Measurements from ENCODE around the gene TUBB2B. TPM values are rescaled to one million over a fixed set of nuclear protein-coding genes. Genes with fewer than 3 reads are reported as not detected.
"Not testable (repeated sequence)": the region's sequence is repeated elsewhere in the genome, so short reads cannot be mapped to it uniquely, and the experiment has no call there.

The TUBB2B gene
- total RNA-seq, 1 donor from 2014 or later = 144 TPM

DNA sequence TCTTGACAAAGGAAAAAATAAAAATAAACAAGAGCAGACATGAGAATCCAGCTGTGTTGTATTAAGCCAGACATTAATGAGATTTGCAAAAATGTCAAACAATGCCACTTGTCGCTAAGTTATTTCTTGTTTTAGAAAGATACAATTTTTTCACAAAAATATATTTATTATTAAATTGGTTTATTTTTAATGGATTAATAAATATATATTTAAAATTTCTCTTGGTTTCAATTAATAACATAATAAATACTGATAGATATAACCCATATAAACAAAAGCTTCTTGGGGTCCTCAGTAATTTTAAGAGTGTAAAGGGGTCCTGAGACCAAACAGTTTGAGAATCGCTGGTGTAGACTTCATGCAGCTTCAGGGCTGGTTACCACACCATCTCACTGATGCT lies 26.1 kb downstream of the TUBB2B start:
- Histone ChIP-seq H4K20me1 (ENCODE audit: insufficient read depth, low read length) (no peaks in the 10 kb centered on the region), H3K4me2 (ENCODE audit: low read length) (no peak overlapping the region), H3K4me3 (ENCODE audit: insufficient read depth, low read depth, low read length) (no peak overlapping the region), H3K36me3 (ENCODE audit: insufficient read depth, low read length) (no peaks in the 10 kb centered on the region), H3K27me3 (ENCODE audit: insufficient read depth, low read length) (no peaks in the 10 kb centered on the region), H3K9me3 (ENCODE audit: insufficient read depth, low read depth, low read length) (no peaks in the 10 kb centered on the region), H3K9ac (ENCODE audit: low read length) (no peak overlapping the region), H3K4me1 (ENCODE audit: insufficient read depth, low read length) (peaks cover 9% of the 10 kb centered on the region), H3K27ac (ENCODE audit: low read depth, low read length) (no peak overlapping the region), H3K79me2 (ENCODE audit: insufficient read depth, low read length) (no peaks in the 10 kb centered on the region), H2AFZ (ENCODE audit: low read depth, low read length) (no peak overlapping the region)
- Mint-ChIP-seq H3K27me3 (ENCODE audit: low read depth, unreplicated experiment) (no peaks in the 10 kb centered on the region), H3K36me3 (ENCODE audit: low read depth, unreplicated experiment) (peaks cover 2% of the 10 kb centered on the region), H3K4me3 (ENCODE audit: unreplicated experiment) (no peak overlapping the region), H3K27ac (ENCODE audit: unreplicated experiment) (no peak overlapping the region), H3K4me1 (ENCODE audit: low read depth, unreplicated experiment) (peaks cover 21% of the 10 kb centered on the region), H3K9me3 (ENCODE audit: unreplicated experiment) (peaks cover 4% of the 10 kb centered on the region)
- no peak for TF ChIP-seq CTCF (IDR thresholded peaks at IDR 0.05; ENCODE audit: insufficient read depth, low read depth, low read length)
- no peak for TF ChIP-seq EZH2 (IDR thresholded peaks at IDR 0.05; ENCODE audit: insufficient read depth, low read length)
- FAIRE-seq = no peak
- DNase-seq (ENCODE audit: low read depth) = no peak

DNA sequence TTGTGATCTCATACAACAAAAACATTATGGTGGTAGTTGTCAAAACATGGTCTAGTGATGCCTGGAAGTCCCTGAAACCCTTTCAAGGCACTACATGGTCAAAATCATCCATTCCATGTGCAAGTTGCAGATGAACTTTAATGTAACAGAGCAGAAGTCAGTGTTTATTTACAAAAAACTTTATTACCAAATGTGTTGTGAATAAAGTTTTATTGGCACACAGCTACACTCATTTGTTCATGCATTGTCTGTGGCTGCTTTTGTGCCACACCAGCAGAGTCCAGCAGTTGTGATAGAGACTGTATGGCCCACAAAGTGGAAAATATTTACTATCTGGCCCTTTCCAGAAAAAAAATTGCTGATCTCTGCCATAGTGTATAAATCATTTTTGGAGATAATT lies 26.8 kb downstream of the TUBB2B start:
- Histone ChIP-seq H2AFZ (ENCODE audit: low read depth, low read length) (no peak overlapping the region), H4K20me1 (ENCODE audit: insufficient read depth, low read length) (no peaks in the 10 kb centered on the region), H3K36me3 (ENCODE audit: insufficient read depth, low read length) (no peaks in the 10 kb centered on the region), H3K9ac (ENCODE audit: low read length) (no peak overlapping the region), H3K4me2 (ENCODE audit: low read length) (no peak overlapping the region), H3K79me2 (ENCODE audit: insufficient read depth, low read length) (no peaks in the 10 kb centered on the region), H3K27me3 (ENCODE audit: insufficient read depth, low read length) (no peaks in the 10 kb centered on the region), H3K4me3 (ENCODE audit: insufficient read depth, low read depth, low read length) (no peak overlapping the region), H3K9me3 (ENCODE audit: insufficient read depth, low read depth, low read length) (no peaks in the 10 kb centered on the region), H3K4me1 (ENCODE audit: insufficient read depth, low read length) (peaks cover 2% of the 10 kb centered on the region), H3K27ac (ENCODE audit: low read depth, low read length) (no peak overlapping the region)
- TF ChIP-seq CTCF (IDR thresholded peaks at IDR 0.05; ENCODE audit: insufficient read depth, low read depth, low read length) (no peak), EZH2 (IDR thresholded peaks at IDR 0.05; ENCODE audit: insufficient read depth, low read length) (no peak)
- DNase-seq (ENCODE audit: low read depth) (no peak), FAIRE-seq (no peak)
- peaks cover 14% of the 10 kb centered on the region for H3K4me1 Mint-ChIP-seq (ENCODE audit: low read depth, unreplicated experiment)
- peaks cover 2% of the 10 kb centered on the region for H3K36me3 Mint-ChIP-seq (ENCODE audit: low read depth, unreplicated experiment)
- no peak overlapping the region for H3K27ac Mint-ChIP-seq (ENCODE audit: unreplicated experiment)
- H3K4me3 Mint-ChIP-seq (ENCODE audit: unreplicated experiment) = no peak overlapping the region
- peaks cover 4% of the 10 kb centered on the region for H3K9me3 Mint-ChIP-seq (ENCODE audit: unreplicated experiment)
- H3K27me3 Mint-ChIP-seq (ENCODE audit: low read depth, unreplicated experiment) = no peaks in the 10 kb centered on the region

GRCh38 chr6:3199382-3199781 lies 28.1 kb downstream of the TUBB2B start:
- Histone ChIP-seq H3K27me3 (ENCODE audit: insufficient read depth, low read length) (no peaks in the 10 kb centered on the region), H3K27ac (ENCODE audit: low read depth, low read length) (no peak overlapping the region), H3K4me2 (ENCODE audit: low read length) (no peak overlapping the region), H3K4me3 (ENCODE audit: insufficient read depth, low read depth, low read length) (no peak overlapping the region), H4K20me1 (ENCODE audit: insufficient read depth, low read length) (no peaks in the 10 kb centered on the region), H3K36me3 (ENCODE audit: insufficient read depth, low read length) (no peaks in the 10 kb centered on the region), H2AFZ (ENCODE audit: low read depth, low read length) (no peak overlapping the region), H3K9ac (ENCODE audit: low read length) (no peak overlapping the region), H3K9me3 (ENCODE audit: insufficient read depth, low read depth, low read length) (no peaks in the 10 kb centered on the region), H3K79me2 (ENCODE audit: insufficient read depth, low read length) (no peaks in the 10 kb centered on the region), H3K4me1 (ENCODE audit: insufficient read depth, low read length) (peaks cover 10% of the 10 kb centered on the region)
- no peak overlapping the region for H3K4me3 Mint-ChIP-seq (ENCODE audit: unreplicated experiment)
- no peaks in the 10 kb centered on the region for H3K27me3 Mint-ChIP-seq (ENCODE audit: low read depth, unreplicated experiment)
- no peak for DNase-seq (ENCODE audit: low read depth)
- peaks cover 4% of the 10 kb centered on the region for H3K9me3 Mint-ChIP-seq (ENCODE audit: unreplicated experiment)
- TF ChIP-seq CTCF (IDR thresholded peaks at IDR 0.05; ENCODE audit: insufficient read depth, low read depth, low read length) (no peak), EZH2 (IDR thresholded peaks at IDR 0.05; ENCODE audit: insufficient read depth, low read length) (no peak)
- no peak for FAIRE-seq
- H3K4me1 Mint-ChIP-seq (ENCODE audit: low read depth, unreplicated experiment) = peaks cover 12% of the 10 kb centered on the region
- H3K36me3 Mint-ChIP-seq (ENCODE audit: low read depth, unreplicated experiment) = no peaks in the 10 kb centered on the region
- no peak overlapping the region for H3K27ac Mint-ChIP-seq (ENCODE audit: unreplicated experiment)

- not testable (repeated sequence) for H3K79me2 ChIP-seq (ENCODE audit: insufficient read depth, low read length); FAIRE-seq; H3K4me1 Mint-ChIP-seq (ENCODE audit: low read depth, unreplicated experiment)
These were observed 29.7 kb downstream of the TUBB2B start for GRCh38 chr6:3197734-3198133.

More at GRCh38 chr6:3197734-3198133, 29.7 kb downstream of the TUBB2B start:
- not testable (repeated sequence) for H3K27ac Mint-ChIP-seq (ENCODE audit: unreplicated experiment); H3K36me3 Mint-ChIP-seq (ENCODE audit: low read depth, unreplicated experiment); H3K4me3 Mint-ChIP-seq (ENCODE audit: unreplicated experiment); H3K9me3 ChIP-seq (ENCODE audit: insufficient read depth, low read depth, low read length); H3K9me3 Mint-ChIP-seq (ENCODE audit: unreplicated experiment); H3K4me3 ChIP-seq (ENCODE audit: insufficient read depth, low read depth, low read length); H3K27me3 Mint-ChIP-seq (ENCODE audit: low read depth, unreplicated experiment); H2AFZ ChIP-seq (ENCODE audit: low read depth, low read length); H4K20me1 ChIP-seq (ENCODE audit: insufficient read depth, low read length); H3K9ac ChIP-seq (ENCODE audit: low read length); H3K27me3 ChIP-seq (ENCODE audit: insufficient read depth, low read length); DNase-seq (ENCODE audit: low read depth); H3K4me2 ChIP-seq (ENCODE audit: low read length); H3K27ac ChIP-seq (ENCODE audit: low read depth, low read length); H3K36me3 ChIP-seq (ENCODE audit: insufficient read depth, low read length)
- H3K4me1 ChIP-seq (ENCODE audit: insufficient read depth, low read length) = peaks cover 17% of the 10 kb centered on the region
